Upper lobe of left lung (tissue), 4 donors: ENCODE results near the gene SLC11A2.
A peak's percentile ranks its signal among the peaks of the same experiment; 100 is the strongest.

Experiments used
- EP300 ChIP-seq, 4 donors: sonication (generic); formaldehyde crosslinking; IDR thresholded peaks; one replicate each; pipeline ENCODE4 v1.5.1; 2017; ENCODE audit warnings: antibody characterized with exemption in 4 of 4, control low read depth in 2 of 4
- TF ChIP-seq, protein P1 (sequence below), 6 experiments: fragments of 450-650 bp in 4 of 6; fragments of 200-600 bp in 2 of 6; sonication (generic) in 2 of 6; IDR thresholded peaks; one replicate each; pipeline ENCODE4 v1.5.1; 2016 to 2019; ENCODE audit warnings: antibody characterized with exemption in 6 of 6

DNA sequence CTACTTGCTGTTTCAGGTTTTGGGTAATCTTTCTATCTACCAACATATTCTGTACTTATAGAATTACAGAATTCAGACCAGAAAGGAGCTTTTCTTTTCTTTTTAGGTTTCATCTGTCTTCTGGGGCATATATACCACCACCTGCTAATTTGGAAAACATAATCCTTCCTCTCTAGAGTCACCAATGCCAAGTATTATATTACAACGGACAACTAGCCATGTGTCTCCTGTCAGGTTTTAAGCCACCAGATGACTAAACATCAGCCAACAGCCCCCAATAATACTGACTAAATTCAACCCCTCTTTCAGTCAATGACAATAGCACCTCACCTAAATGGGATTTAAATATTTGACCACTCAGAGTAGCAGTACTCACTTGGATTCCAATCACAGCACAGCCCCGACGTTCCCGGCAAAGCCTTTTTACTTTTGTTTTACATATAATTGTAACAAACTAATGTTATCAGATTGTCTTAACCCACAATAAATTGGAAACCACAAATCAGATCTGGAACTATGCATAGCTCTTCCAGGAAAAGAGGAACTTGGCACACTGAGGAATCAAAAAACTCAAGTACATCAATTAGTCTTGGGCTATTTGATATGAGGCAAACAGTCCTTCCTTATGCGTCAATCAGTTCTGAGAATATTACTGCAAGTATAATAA, 13.5 kb downstream of the SLC11A2 start:
- TF ChIP-seq, protein P1, sequence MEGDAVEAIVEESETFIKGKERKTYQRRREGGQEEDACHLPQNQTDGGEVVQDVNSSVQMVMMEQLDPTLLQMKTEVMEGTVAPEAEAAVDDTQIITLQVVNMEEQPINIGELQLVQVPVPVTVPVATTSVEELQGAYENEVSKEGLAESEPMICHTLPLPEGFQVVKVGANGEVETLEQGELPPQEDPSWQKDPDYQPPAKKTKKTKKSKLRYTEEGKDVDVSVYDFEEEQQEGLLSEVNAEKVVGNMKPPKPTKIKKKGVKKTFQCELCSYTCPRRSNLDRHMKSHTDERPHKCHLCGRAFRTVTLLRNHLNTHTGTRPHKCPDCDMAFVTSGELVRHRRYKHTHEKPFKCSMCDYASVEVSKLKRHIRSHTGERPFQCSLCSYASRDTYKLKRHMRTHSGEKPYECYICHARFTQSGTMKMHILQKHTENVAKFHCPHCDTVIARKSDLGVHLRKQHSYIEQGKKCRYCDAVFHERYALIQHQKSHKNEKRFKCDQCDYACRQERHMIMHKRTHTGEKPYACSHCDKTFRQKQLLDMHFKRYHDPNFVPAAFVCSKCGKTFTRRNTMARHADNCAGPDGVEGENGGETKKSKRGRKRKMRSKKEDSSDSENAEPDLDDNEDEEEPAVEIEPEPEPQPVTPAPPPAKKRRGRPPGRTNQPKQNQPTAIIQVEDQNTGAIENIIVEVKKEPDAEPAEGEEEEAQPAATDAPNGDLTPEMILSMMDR (IDR thresholded peaks at IDR 0.05): no peak
- peak in 2 of 4 donors; percentile 13 to 36 for TF ChIP-seq EP300 (IDR thresholded peaks at IDR 0.05)
